NCI-H2029 treated with DMSO at 0.1 percent for 48 hours (cell line): ENCODE results near the gene CAMTA1.
"Not testable (repeated sequence)": the region's sequence is repeated elsewhere in the genome, so short reads cannot be mapped to it uniquely, and the experiment has no call there.

ENCODE experiments used
- DNase-seq: peaks from one replicate; lab custom pipeline; 2025; lab: John Stamatoyannopoulos, UW

Gene CAMTA1

DNA sequence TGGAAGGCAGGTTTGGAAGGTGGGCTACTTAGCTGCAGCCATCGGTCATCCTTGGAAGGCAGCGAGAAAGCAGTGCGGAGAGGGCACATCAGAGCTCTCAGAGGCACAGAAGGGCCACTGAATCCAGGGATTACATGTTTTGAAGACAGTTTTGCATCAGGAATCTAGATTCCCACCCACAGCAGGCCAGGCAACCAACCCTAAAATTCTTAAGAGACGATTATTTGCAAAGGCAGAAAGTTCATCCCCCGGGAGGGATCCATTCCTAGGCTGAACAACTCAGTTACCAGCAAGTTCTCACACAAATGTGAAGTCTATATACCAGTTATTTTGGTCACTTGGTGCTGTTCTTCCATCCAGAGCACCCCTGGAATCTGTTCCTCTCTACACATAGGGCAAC is 528.6 kb downstream of the CAMTA1 start:
- no peak for DNase-seq

DNA sequence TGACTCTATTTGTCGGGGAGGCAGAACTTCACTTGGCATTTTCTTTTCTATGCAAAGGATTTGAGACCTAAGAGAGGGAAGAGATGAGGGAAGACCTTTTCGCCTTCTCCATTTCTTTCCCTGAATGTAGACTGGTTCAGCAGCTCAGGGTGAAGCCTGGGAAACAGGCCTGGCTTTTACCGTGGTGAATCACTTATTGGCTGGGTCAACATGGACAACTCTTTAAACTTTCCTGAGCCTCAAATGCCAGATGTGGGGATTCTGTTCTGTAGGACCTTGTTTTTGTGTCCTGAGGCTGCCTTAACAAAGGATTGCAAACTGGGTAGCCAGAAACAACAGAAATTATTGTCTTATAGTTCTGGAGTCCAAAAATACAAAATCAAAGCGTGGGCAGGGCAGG is 530.1 kb downstream of the CAMTA1 start:
- no peak for DNase-seq

DNA sequence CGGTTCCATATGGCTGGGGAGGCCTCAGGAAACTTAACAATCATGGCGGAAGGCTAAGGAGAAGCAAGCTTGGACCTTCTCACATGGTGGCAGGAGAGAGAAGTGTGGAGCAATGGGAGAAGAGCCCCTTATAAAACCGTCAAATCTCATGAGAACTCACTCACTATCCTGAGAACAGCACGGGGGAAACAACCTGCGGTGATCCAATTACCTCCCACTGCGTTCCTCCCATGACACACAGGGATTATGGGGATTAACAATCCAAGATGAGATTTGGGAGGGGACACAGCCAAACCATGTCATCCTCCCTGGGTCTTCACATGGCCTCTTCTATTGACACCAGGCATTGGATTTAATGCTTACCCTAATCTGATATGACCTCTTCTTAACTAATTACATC is 530.7 kb downstream of the CAMTA1 start:
- DNase-seq: no peak

DNA sequence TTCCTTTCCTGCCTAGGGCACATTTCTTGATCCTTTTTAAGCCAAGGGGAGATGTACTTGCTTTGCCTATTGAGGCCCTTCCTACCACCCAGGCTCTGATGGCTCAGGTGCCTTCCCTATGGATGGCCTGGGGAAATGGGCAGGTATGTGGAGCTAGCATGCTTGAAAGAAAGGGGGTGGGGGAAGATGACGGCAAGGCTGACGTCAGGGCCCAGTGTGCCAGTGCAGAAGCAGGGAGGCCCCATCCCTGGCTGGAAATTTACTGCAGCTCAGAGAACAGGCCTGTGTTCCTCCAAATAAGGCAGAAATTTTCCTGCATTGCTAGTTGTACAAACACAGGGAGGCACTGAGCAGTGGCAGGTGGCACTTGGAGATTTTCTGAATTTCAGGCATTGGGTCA is 532.6 kb downstream of the CAMTA1 start:
- DNase-seq: no peak

DNA sequence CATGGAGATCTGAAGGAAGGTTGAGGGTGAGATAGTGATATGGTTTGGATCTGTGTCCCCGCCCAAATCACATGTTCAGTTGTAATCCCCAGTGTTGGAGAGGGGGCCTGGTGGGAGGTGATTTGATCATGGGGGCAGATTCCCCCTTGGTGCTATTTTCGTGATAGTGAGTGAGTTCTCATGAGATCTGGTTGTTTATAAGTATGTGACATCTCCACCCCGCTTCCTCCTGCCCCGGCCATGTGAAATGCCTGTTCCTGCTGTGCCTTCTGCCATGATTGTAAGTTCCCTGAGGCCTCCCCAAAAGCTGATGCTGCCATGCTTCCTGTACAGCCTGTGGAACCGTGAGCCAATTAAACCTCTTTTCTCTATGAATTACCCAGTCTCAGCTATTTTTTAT is 533.9 kb downstream of the CAMTA1 start:
- no peak for DNase-seq

DNA sequence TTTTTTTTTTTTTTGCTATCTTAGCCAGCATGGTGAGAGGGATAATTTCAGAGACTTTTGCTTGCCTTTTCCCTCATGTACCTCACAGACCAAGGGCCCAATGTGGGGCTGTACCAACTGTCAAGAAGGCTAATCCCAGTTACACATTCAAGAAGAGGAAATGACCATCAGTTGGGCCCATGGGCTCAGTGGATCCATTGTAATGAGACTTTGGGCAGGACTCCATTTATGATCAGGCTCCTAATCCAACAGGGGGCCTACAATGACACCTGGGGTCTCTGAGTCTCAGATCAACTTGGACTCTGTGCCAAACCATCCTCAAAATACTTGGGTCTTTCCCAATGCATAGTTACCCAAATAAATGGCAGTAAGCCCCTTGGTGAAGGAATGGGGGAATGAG is 535.4 kb downstream of the CAMTA1 start:
- no peak for DNase-seq

DNA sequence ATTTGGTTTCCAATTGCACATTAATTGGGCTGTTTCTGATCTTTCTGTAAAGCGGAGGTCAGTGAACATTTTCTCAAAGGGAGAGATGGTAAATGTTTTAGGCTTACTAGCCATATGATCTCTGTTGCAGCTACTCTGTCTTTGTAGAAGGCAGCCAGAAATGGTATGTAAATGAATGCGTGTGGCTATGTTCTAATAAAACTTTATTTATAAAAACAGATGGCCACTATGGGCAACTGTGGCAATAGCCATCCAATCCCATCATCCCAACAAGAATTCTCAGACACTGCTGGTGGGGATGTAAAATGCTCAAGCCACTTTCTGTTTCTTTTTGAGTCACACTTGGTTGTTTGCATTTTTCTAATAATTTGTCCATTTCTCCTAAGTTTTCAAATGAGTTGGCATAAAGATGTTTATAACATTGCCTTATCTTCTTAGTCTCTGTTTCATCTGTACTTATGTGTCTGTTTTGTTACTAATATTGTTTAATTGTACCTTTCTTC is 537.1 kb downstream of the CAMTA1 start:
- DNase-seq: no peak

DNA sequence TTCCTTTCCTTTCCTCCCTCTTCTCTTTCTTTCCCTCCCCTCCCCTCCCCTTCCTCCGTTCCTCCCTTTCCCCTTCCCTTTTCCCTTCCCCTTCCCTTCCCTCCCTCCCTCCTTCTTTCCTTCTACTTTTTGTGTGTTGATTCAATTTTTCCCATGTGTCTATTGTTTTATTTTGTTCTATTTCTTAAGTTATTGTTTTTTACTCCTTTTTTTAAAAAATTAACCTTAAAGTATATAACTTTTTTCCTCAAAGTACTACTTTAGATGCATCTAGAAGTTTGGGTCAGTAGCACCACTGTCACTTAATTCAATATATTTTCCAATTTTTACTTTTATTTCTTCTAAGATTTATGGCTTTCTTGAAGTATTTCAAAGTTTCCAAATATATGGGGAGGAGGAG is 537.7 kb downstream of the CAMTA1 start:
- no peak for DNase-seq

DNA sequence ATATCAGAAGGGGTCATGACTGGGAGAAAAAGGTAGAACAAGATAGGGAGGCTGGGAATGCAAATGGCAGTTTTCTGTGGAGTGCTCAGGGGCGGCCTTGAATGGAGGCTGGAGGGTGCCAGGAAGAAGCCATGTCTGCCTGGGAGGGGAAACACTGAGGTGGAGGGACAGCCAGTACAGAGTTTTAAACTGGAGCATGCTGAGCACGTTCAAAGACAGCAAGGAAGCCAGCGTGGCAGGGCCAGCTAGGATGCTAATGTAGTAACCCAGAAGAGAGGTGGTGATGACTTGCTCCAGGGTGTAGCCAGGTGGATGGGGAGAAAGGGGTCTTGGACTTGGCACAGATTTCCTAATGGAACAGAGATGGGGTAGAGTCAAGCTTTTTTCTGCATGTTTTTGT is 540.0 kb downstream of the CAMTA1 start:
- no peak for DNase-seq

DNA sequence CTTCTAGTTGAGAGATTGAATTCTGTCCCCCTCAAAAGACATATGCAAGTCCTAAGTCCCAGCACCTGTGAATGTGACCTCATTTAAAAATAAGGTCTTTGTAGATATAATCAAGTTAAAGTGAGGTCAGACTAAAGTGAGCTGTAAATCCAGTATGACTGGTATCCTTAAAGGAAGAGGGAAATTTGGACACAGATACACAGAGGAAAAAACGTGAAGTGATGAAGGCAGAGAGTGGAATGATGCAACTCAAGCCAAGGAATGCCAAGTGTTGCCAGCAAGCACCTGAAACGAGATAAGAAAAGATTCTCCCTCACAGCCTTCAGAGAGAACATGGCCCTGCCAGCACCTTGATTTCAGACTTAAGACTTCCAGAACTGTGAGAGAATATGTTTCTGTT is 541.1 kb downstream of the CAMTA1 start:
- no peak for DNase-seq

DNA sequence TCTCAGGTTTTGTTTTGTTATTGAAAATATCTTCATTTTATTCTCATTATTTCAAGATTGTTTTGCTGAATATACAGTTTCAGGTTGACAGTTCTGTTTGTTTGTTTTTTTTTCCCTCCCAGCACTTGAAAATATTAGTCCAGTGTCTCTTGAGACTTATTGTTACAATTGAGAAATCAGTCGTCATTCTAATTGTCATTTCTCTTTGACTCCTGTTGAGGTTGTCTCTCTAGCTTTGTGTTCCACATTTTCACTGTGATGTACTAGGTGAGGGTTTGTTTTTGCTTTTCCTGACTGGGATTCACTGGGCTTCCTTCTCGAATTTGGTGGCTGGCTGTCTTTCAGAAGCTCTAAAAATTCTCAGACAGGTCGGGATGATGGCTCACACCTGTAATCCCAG is 542.6 kb downstream of the CAMTA1 start:
- DNase-seq: no peak

DNA sequence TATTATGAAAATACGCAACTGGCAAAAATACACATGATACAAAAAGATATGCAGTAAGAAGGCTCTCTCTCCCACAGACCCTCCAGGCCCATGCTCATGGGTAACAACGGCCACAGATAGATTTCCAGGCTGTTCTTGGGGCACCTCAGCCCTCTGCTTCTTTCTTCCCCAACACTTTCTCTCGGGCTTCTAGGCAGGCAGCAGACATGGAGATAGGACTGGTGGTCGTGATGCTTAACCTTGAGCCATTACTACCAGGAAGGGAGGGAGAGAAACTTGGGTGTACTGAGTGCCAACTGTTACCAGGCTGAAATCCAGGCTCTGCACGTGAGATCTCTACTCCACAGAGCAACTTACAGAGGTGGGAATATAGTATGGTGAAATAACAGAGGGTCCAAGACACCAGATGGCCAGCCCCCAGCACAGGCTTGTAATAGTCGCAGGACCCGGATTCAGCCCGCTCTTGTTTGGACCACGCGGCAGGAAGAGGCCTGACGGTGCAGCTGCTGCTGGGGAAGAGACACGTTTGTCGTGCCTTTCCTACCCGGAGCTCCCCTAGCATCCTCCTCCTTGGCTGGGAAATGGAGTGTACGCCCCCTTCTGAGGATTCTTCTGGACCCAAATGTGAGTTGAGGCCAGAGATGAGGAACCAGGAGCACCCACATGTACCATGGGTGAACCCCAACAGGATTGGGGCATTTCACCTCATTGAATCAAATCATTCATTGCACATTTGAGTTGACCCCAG is 544.8 kb downstream of the CAMTA1 start:
- DNase-seq: no peak

DNA sequence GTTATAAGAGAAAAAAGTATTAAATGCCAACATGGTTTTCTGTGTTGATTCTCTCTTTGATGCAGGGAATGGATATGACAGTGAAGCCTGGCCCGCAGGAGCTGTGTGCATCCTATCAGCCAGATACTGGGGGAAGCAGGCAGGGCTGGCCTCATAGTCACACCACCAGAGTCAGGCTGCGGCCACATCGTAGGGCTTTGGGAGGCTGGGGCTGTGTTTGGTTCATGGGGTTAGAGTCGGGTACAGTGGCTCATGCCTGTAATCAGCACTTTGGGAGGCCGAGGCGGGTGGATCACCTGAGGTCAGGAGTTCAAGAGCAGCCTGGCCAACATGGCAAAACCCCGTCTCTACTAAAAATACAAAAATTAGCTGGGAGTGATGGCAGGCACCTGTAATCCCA is 545.5 kb downstream of the CAMTA1 start:
- DNase-seq: not testable (repeated sequence)

DNA sequence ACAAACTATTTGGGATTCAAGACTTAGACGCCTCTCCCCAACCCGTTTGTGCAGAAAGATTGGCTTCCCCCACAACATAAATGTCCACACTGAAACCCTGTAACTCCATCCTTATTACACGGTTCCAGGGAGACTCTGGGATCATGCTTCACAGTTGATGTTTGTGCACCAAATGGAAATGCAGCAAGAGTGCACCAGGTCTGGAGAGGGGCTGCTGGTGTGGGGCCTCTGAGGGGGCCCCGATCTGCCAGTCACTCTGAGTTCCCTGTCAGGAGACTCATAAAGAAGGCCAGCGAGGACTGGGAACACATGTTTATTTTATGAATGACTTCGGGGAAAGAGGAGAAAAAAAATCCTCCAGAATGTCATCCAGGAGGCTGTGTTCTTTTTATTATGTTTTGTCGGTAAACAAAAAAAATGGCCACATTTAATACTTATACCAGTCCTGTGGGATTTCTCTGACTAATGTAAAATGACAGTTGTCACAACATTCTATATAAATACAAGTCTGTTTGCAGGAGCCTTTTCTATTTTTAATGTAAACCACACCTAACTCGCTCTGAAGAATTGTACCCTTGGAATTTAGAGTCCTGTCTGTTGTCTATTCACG is 546.8 kb downstream of the CAMTA1 start:
- DNase-seq: no peak

DNA sequence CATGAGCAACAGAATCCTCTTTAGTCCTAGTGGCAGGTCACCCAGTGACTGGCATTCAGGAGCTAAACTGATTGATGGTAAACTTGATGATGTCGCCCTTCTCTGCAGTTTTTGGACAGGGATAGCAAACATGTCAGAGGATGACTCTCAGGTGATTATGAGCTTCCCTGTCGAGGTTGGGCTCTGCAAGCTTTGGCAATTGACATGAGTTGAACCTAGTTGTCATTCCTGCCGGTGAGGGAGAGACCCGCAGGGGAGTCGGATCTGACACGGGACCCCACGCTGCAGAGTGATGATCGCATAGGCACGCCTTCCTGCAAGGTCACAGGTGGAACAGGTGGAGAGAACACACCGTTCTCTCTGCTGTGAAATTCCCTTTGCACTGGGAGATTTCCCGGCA is 547.8 kb downstream of the CAMTA1 start:
- no peak for DNase-seq

DNA sequence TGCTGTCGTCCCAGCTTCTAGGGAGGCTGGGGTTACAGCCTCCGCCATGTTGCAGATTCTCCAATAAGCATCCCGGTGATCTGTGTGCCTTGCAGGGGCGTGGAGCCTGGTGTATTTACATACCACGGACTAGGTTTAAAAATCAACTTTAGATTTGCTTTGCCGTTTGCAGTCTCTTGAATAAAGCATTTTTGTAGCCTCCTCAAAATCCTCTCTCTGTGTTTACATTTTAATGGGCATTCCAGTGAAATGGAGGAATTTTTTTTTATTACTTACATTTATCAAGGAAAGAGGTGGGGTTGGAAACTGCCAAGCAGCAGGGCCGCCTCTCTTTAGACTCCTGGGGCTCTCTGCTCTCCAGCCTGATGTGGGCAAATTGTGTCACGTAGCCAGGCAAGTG is 548.4 kb downstream of the CAMTA1 start:
- DNase-seq: no peak

DNA sequence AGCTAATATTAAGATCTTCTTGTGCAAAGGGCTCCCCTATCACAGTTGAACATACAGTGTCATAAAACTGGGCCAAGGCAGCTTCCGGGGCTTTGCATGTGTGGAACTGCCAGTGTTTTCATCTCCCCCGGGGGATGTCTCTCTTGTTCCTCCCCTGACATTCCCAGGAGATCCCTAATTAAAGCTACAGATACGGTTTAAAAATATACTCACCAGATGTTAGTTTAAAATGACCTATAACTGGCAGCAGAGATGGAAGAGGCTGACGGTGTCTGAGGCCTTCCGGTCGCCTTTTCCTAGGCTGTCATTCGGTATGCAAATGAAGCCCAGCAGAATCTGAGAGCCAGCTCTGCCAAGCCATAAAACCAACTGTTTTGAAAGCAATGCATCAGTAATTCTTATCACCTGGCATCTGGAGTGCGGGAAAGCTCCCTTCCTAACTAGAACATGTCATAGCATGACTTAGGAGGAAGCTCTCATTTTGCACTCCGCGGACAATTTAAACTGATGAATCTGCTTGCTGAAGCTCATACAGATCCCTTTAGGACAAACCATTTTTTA is 549.3 kb downstream of the CAMTA1 start:
- DNase-seq: no peak

DNA sequence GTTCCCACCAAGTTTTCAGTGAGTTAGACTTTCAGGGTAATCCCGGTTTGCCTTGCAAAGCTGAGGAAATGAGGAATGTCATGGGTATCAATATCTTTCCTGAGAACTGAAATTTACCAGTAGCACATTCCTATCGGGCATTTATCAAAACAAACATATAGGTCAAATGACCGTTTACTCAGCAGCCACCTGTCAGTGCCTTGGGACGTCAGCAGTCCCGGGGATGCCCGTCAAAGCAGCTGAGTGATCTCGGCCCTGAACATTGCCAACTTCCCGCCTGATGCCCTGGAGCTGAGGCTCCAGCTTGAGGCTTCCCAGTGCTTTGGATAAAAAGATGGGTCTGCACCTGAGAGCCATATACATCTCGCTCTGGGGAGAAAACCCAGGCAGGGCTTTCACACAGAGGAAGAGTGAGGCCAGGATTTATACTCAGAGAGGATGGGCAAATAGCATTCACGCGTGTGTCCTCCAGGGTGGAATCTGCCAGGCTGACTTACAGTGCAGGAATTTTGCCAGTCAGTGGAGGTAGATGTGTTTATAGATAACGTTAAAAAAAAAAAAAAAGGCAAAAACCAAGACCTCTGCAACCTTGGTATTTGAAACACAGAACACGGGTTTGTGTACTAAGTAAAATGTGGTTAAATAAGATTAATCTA is 550.1 kb downstream of the CAMTA1 start:
- DNase-seq: no peak

DNA sequence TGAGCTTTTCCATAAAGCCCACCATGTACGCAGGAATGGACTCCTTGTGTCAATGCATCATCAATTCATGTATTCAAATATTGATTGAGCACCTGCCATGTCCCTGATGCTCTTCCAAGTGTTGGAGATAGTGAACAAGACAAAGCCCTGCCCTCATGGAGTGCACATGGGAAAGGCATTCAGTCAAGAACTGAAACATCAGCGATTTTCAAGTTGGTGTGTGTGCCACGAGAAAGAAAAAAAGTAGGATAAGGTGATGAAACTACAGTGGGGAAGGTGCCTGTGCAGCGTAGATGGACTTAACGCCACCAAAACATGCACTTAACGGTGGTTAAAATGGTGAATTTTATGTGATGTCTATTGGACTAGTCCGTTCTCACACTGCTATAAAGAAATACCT is 553.2 kb downstream of the CAMTA1 start:
- DNase-seq: no peak

DNA sequence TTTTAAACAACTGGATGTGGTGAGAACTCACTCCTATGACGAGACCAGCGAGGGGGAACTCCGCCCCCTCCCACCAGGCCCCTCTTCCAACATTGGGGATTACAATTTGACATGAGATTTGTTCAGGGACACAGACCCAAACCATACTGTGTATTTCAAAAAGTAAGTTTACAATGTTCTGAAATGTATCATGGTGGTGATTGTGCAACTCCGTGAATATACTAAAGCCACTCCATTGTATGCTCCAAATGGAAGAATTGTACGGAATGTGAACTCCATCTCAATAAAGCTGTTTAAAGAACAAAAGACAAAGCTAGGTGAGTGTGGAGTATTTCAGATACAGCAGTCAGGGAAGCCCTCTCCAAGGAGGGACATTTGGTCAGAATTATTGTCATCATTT is 553.8 kb downstream of the CAMTA1 start:
- DNase-seq: no peak

DNA sequence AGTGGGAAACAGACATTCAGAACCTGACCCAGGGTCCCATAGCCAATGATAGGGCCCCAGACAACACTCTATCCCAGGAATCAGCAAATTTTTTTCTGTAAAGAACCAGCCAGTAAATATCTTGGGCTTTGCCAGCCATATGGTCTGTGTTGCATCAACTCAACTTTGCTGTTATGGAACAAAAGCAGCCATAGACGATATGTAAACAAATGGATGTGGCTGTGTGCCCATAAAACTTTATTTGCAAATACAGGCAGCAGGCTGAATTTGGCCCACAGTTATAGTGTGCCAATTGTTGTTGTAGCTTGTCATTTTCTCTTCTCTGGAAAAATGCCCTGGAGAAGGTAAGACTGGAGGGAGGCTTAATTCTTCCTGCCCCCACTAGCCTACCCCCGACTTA is 554.7 kb downstream of the CAMTA1 start:
- peak; percentile 18 for DNase-seq

DNA sequence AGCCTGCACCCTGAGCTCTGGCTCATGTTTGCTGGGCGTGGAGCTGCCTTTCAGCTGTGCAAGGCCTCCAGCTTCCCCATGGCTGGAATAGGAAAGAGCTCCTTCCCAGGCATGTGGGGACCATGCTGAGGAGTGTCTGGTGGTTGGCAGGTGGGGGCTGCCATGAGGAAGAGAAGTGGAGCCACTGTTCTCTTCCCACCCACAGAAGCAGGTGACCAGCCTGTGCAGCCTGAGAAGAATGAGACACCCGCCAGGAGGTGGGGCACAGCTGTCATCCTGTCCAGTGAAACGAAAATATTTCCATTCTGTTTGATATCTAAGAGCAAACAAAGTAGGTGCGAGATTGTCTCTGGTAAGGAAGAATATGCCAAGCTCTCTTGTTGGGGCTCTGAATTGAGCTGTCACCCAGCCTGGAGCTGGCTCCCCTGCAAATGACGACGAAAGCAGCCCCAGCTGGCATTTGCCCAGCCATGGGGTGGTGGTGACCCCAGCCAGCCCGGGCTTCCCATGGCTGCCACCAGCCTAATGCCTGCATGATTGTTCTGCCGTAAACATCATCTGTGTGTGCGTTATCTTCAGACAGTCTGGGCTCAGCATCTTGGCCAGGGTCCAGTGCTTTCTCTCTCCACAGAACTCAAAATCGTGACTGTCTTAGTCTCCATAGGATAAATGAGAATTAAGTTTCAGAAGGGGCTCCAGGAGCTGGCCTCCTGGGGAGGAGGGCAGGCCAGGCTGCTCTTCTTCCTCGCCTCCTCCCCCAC is 556.1 kb downstream of the CAMTA1 start:
- no peak for DNase-seq
